NCI-H187 treated with DMSO at 0.1 percent for 48 hours (cell line): ENCODE data around the gene ZDHHC9.

ENCODE experiments used
- DNase-seq: peaks from one replicate; lab custom pipeline; 2025; lab: John Stamatoyannopoulos, UW

Gene ZDHHC9

GRCh38 chrX:129818123-129818522, 25.6 kb downstream of the ZDHHC9 start:
- DNase-seq = no peak

GRCh38 chrX:129813662-129814368, 29.9 kb downstream of the ZDHHC9 start:
- no peak for DNase-seq

- no peak for DNase-seq
Observed at GRCh38 chrX:129808829-129809796, 34.6 kb downstream of the ZDHHC9 start.

GRCh38 chrX:129808158-129808828, 35.4 kb downstream of the ZDHHC9 start:
- no peak for DNase-seq

GRCh38 chrX:129804806-129805205, 38.9 kb downstream of the ZDHHC9 start:
- no peak for DNase-seq

GRCh38 chrX:129802863-129803262, 40.8 kb downstream of the ZDHHC9 start:
- no peak for DNase-seq

GRCh38 chrX:129800186-129800585, 43.5 kb downstream of the ZDHHC9 start:
- no peak for DNase-seq

GRCh38 chrX:129798888-129799287, 44.8 kb downstream of the ZDHHC9 start:
- DNase-seq = no peak

GRCh38 chrX:129798456-129798855, 45.2 kb downstream of the ZDHHC9 start:
- no peak for DNase-seq

- DNase-seq = no peak
Observed at GRCh38 chrX:129797251-129797906, 46.3 kb downstream of the ZDHHC9 start.

- DNase-seq = no peak
Observed at GRCh38 chrX:129795584-129795983, 48.1 kb downstream of the ZDHHC9 start.

GRCh38 chrX:129793604-129794191, 50.0 kb downstream of the ZDHHC9 start:
- no peak for DNase-seq

GRCh38 chrX:129792586-129793291, 50.9 kb downstream of the ZDHHC9 start:
- DNase-seq = no peak

GRCh38 chrX:129791961-129792570, 51.6 kb downstream of the ZDHHC9 start:
- DNase-seq = no peak

GRCh38 chrX:129791336-129791735, 52.4 kb downstream of the ZDHHC9 start:
- DNase-seq = no peak

- no peak for DNase-seq
Observed at GRCh38 chrX:129790808-129791207, 52.9 kb downstream of the ZDHHC9 start.

GRCh38 chrX:129790146-129790545, 53.5 kb downstream of the ZDHHC9 start:
- no peak for DNase-seq

- DNase-seq = no peak
Observed at GRCh38 chrX:129788527-129788926, 55.2 kb downstream of the ZDHHC9 start.

GRCh38 chrX:129787336-129788055, 56.2 kb downstream of the ZDHHC9 start:
- no peak for DNase-seq

- no peak for DNase-seq
Observed at GRCh38 chrX:129786210-129786651, 57.5 kb downstream of the ZDHHC9 start.
